A549 (cell line): ENCODE measurements around the gene ZNHIT6. TPM values are rescaled to one million over a fixed set of nuclear protein-coding genes. Genes with fewer than 3 reads are reported as not detected.

Source experiments
- ATAC-seq, 2 experiments: fragments of 200-7000 bp in 1 of 2; fragments of >200 bp in 1 of 2; cut with Nextera tagmentation in 1 of 2; cut with Tn5 transposase in 1 of 2; 3 replicates each; pipeline versions ENCODE4 v1.8.0 to v1.9.1; 2018 to 2020; ENCODE audit warnings: mild to moderate bottlenecking in 1 of 2, moderate library complexity in 1 of 2
- CTCF ChIA-PET: fragments of 300-600 bp; sonication (Branson Sonifier 250); formaldehyde crosslinking; extraction: SDS; loops from one replicate; lab custom pipeline; 2021; ENCODE audit warnings: antibody characterized with exemption, inconsistent platforms; lab: Yijun Ruan, JAX
- POLR2A ChIA-PET: fragments of 350-600 bp; formaldehyde crosslinking; extraction: SDS; loops from one replicate; lab custom pipeline; 2021; ENCODE audit warnings: antibody characterized with exemption, inconsistent platforms; lab: Yijun Ruan, JAX
- DNase-seq, 2 experiments: peaks; one replicate each; pipeline versions ENCODE4 v3.0.0 to v3.0.0-alpha.2; 2011 to 2016; ENCODE audit warnings: low read depth in 1 of 2, low spot score in 1 of 2
- FAIRE-seq: peaks from 2 replicates; lab custom pipeline; 2011; peaks lifted over from hg19 to GRCh38; lab: Jason Lieb, UNC
- H3K27ac ChIP-seq, 2 experiments: fragments of >200 bp; sonication (Bioruptor Twin); formaldehyde crosslinking; 3 replicates each; pipeline ENCODE4 v1.5.1; 2016 to 2017
- H3K4me1 ChIP-seq: fragments of >200 bp; sonication (Bioruptor Twin); formaldehyde crosslinking; 3 replicates; pipeline ENCODE4 v1.6.1; 2016
- H3K4me2 ChIP-seq: fragments of >200 bp; sonication (Bioruptor Twin); formaldehyde crosslinking; 3 replicates; pipeline ENCODE4 v1.6.1; 2016
- H3K4me3 ChIP-seq: fragments of >200 bp; sonication (Bioruptor Twin); formaldehyde crosslinking; 3 replicates; pipeline ENCODE4 v1.5.1; 2016
- H3K9me3 ChIP-seq: fragments of >200 bp; sonication (Bioruptor Twin); formaldehyde crosslinking; 3 replicates; pipeline ENCODE4 v1.6.1; 2016
- BCL3 ChIP-seq: fragments of >200 bp; sonication (Bioruptor Twin); formaldehyde crosslinking; IDR thresholded peaks from 3 replicates; pipeline ENCODE4 v1.6.1; 2016
- BHLHE40 ChIP-seq: IDR thresholded peaks from 2 replicates; pipeline ENCODE4 v1.6.1; 2012; ENCODE audit warnings: low read depth, low read length, inconsistent platforms
- CBX2 ChIP-seq: fragments of 200-600 bp; sonication (generic); IDR thresholded peaks from 2 replicates; pipeline ENCODE4 v1.6.1; 2016; ENCODE audit warnings: low read depth, mild to moderate bottlenecking, borderline replicate concordance
- CHD2 ChIP-seq: fragments of 150-350 bp; IDR thresholded peaks from 2 replicates; pipeline ENCODE4 v1.6.1; 2014; ENCODE audit warnings: low read length; ENCODE audit not compliant: partially characterized antibody
- CTCF ChIP-seq: fragments of >200 bp; sonication (Bioruptor Twin); formaldehyde crosslinking; IDR thresholded peaks from 3 replicates; pipeline ENCODE4 v1.5.1; 2016
- E2F6 ChIP-seq: IDR thresholded peaks from 2 replicates; pipeline ENCODE4 v1.6.1; 2012; ENCODE audit warnings: low read depth, borderline replicate concordance
- ESRRA ChIP-seq: fragments of 150-350 bp; IDR thresholded peaks from 2 replicates; pipeline ENCODE4 v1.6.1; 2014; ENCODE audit warnings: mild to moderate bottlenecking, low read length, borderline replicate concordance
- FOXS1 ChIP-seq: fragments of 250-450 bp; sonication (Bioruptor Pico); IDR thresholded peaks from 2 replicates; pipeline ENCODE4 v1.5.0; 2020; ENCODE audit warnings: mild to moderate bottlenecking, moderate library complexity
- GATA3 ChIP-seq: IDR thresholded peaks from 2 replicates; pipeline ENCODE4 v1.6.1; 2012; ENCODE audit warnings: borderline replicate concordance
- HDAC2 ChIP-seq: fragments of 200-600 bp; sonication (generic); IDR thresholded peaks from 2 replicates; pipeline ENCODE4 v1.6.1; 2016
- HES2 ChIP-seq: fragments of >200 bp; sonication (Bioruptor Twin); formaldehyde crosslinking; IDR thresholded peaks from 2 replicates; pipeline ENCODE4 v1.6.1; 2016
- HMGXB4 ChIP-seq: fragments of 250-450 bp; sonication (Bioruptor Pico); IDR thresholded peaks from 2 replicates; pipeline ENCODE4 v1.5.0; 2021; ENCODE audit warnings: mild to moderate bottlenecking, moderate library complexity, borderline replicate concordance
- KDM1A ChIP-seq: fragments of 200-600 bp; sonication (generic); IDR thresholded peaks from 2 replicates; pipeline ENCODE4 v1.6.1; 2016; ENCODE audit warnings: low read depth, mild to moderate bottlenecking
- KDM5A ChIP-seq: fragments of 200-600 bp; sonication (generic); IDR thresholded peaks from 2 replicates; pipeline ENCODE4 v1.6.1; 2016; ENCODE audit warnings: antibody characterized with exemption, mild to moderate bottlenecking
- MAX ChIP-seq: IDR thresholded peaks from 2 replicates; pipeline ENCODE4 v1.6.1; 2012
- MAZ ChIP-seq: fragments of 150-350 bp; IDR thresholded peaks from 2 replicates; pipeline ENCODE4 v1.6.1; 2014; ENCODE audit warnings: antibody characterized with exemption, low read depth, low read length, borderline replicate concordance
- MYC ChIP-seq: IDR thresholded peaks from 2 replicates; pipeline ENCODE4 v1.6.1; 2012; ENCODE audit warnings: mild to moderate bottlenecking, inconsistent platforms, low read length, improper control_type of control experiment, borderline replicate concordance
- PHF8 ChIP-seq: fragments of 200-600 bp; sonication (generic); IDR thresholded peaks from 2 replicates; pipeline ENCODE4 v1.6.1; 2016; ENCODE audit warnings: low read depth, mild to moderate bottlenecking, antibody characterized with exemption, moderate library complexity, borderline replicate concordance
- RARB ChIP-seq: fragments of 250-450 bp; sonication (Bioruptor Pico); IDR thresholded peaks from 2 replicates; pipeline ENCODE4 v1.8.0; 2021; ENCODE audit warnings: mild to moderate bottlenecking, moderate library complexity
- USF2 ChIP-seq: fragments of 450-650 bp; IDR thresholded peaks from 2 replicates; pipeline ENCODE4 v1.6.1; 2014; ENCODE audit warnings: antibody characterized with exemption
- WGBS: methylation state at CpG from one replicate; pipeline ENCODE4 v1.1.6; 2017; ENCODE audit errors: missing lambda C conversion rate; 5-methylcytosine and 5-hydroxymethylcytosine counted together
- polyA plus RNA-seq, 4 experiments: library from polyadenylated mRNA; depleted of rRNA in 3 of 4; stranded (reverse); fragments of >200 nt; fragmentation: RNase III in 1 of 4; extraction: RNeasy Plus Mini Kit Qiagen cat#74134 plus additional on column Dnase treatment in 1 of 4; gene quantifications; 2 replicates in 3 of 4; 3 replicates in 1 of 4; pipeline ENCODE4 v1.2.3, GENCODE V29; 2011 to 2017

The ZNHIT6 gene
- polyA plus RNA-seq, 2 of the 4 experiments (the other 2 are of a cell fraction), result 20.3 to 31.4 TPM

GRCh38 chr1:85621430-85621829, 86.8 kb downstream of the ZNHIT6 start:
- H3K4me1 ChIP-seq, result no peaks in the 10 kb centered on the region
- ATAC-seq (no peak), FAIRE-seq (no peak), DNase-seq (no peak)
- no peak overlapping the region for H3K4me3 ChIP-seq
- H3K27ac ChIP-seq, result no peak overlapping the region
- WGBS, result 88% methylated on average over 1 of the region's 1 CpG
- ChIA-PET POLR2A (no interaction called here), CTCF (no interaction called here)
- H3K9me3 ChIP-seq, result peaks cover 25% of the 10 kb centered on the region
- TF ChIP-seq HMGXB4 (CRISPR knock-in tag) (peak; percentile 21; the same call in 1 of the 2 replicates), CBX2 (no peak), GATA3 (no peak), HDAC2 (0 out of 2 replicates have a peak, but pooled peaks have one; percentile 24), KDM1A (0 out of 2 replicates have a peak, but pooled peaks have one; percentile 72)
- no peak overlapping the region for H3K4me2 ChIP-seq

- DNase-seq (no peak), ATAC-seq (no peak), FAIRE-seq (no peak)
- WGBS, result 86% methylated on average over 3 of the region's 3 CpGs
- peaks cover 10% of the 10 kb centered on the region for H3K4me1 ChIP-seq
- H3K9me3 ChIP-seq, result peaks cover 22% of the 10 kb centered on the region
- no peak overlapping the region for H3K4me3 ChIP-seq
- no peak for TF ChIP-seq CTCF
- no peak for TF ChIP-seq FOXS1 (CRISPR knock-in tag)
- TF ChIP-seq CHD2, result no peak
- TF ChIP-seq KDM5A, result no peak
- TF ChIP-seq KDM1A, result no peak
- no peak for TF ChIP-seq MAX
- no peak for TF ChIP-seq MYC
- no peak for TF ChIP-seq BCL3
- TF ChIP-seq RARB (CRISPR knock-in tag), result no peak
- TF ChIP-seq HES2, result no peak
- no peak for TF ChIP-seq ESRRA
- TF ChIP-seq BHLHE40, result no peak
- no peak for TF ChIP-seq E2F6
- no peak for TF ChIP-seq USF2
- TF ChIP-seq MAZ, result no peak
- TF ChIP-seq PHF8, result no peak
- no peak overlapping the region for H3K4me2 ChIP-seq
- CTCF ChIA-PET, result interaction anchor here (1.3 kb wide), 1 partner anchor 11 kb away, joined by 3 read pairs; no protein-coding TSS in a partner anchor
- POLR2A ChIA-PET, result no interaction called here
- H3K27ac ChIP-seq, result peak overlapping the region in 1 of 2 experiments; percentile 14; a peak in 1 of 6 replicates
Observed at GRCh38 chr1:85617633-85618100, 90.6 kb downstream of the ZNHIT6 start.
